Measurements from ENCODE around the gene ATP2C2. TPM values are rescaled to one million over a fixed set of nuclear protein-coding genes. Genes with fewer than 3 reads are reported as not detected.

Gene ATP2C2
- total and polyA plus RNA-seq, 2 experiments from 2014 or later: 2.1 TPM

DNA sequence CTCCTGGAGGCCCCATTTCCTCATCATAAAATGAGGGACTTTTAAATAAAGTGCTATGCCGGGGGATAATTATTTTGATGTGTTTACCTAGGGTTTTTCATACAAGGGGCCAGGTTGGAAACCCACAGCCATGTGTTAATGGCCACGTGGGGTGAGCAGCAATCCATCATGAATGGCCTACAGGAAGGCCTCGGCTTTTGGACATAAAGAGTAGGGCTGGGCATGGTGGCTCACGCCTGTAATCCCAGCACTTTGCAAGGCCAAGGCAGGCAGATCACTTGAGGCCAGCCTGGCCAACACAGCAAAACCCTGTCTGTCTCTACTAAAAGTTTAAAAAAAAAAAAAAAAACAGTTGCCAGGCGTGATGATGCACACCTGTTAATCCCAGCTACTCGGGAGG, 95.8 kb downstream of the ATP2C2 start:
- Histone ChIP-seq H3K27ac (ENCODE audit: low read depth) (no peak overlapping the region), H3K79me2 (replicated peaks; ENCODE audit: insufficient read depth) (no peaks in the 10 kb centered on the region), H3K4me1 (ENCODE audit: insufficient read depth) (no peaks in the 10 kb centered on the region), H3K9me2 (ENCODE audit: insufficient read depth) (no peaks in the 10 kb centered on the region), H3F3A (replicated peaks; ENCODE audit: low read depth) (no peaks in the 10 kb centered on the region), H3K4me2 (no peak overlapping the region), H3K27me3 (ENCODE audit: insufficient read depth) (no peaks in the 10 kb centered on the region), H4K20me1 (replicated peaks; ENCODE audit: insufficient read depth) (no peaks in the 10 kb centered on the region), H3K36me3 (ENCODE audit: insufficient read depth) (peaks cover 16% of the 10 kb centered on the region; the same call in 1 of the 2 replicates), H2AFZ (no peak overlapping the region), H3K4me3 (no peak overlapping the region)
- H3K4me3 Mint-ChIP-seq: no peak overlapping the region
- peaks cover 5% of the 10 kb centered on the region for H3K27me3 Mint-ChIP-seq (ENCODE audit: insufficient read depth, low read depth, poor library complexity)
- peaks cover 23% of the 10 kb centered on the region for H3K9me3 Mint-ChIP-seq
- DNase-seq (ENCODE audit: low spot score) (no peak), ATAC-seq (no peak)
- H3K4me1 Mint-ChIP-seq: peaks cover 4% of the 10 kb centered on the region; the same call in 1 of the 3 replicates
- peaks cover 35% of the 10 kb centered on the region for H3K36me3 Mint-ChIP-seq (ENCODE audit: low read depth)
- H3K27ac Mint-ChIP-seq: no peak overlapping the region
- TF ChIP-seq, protein P1, sequence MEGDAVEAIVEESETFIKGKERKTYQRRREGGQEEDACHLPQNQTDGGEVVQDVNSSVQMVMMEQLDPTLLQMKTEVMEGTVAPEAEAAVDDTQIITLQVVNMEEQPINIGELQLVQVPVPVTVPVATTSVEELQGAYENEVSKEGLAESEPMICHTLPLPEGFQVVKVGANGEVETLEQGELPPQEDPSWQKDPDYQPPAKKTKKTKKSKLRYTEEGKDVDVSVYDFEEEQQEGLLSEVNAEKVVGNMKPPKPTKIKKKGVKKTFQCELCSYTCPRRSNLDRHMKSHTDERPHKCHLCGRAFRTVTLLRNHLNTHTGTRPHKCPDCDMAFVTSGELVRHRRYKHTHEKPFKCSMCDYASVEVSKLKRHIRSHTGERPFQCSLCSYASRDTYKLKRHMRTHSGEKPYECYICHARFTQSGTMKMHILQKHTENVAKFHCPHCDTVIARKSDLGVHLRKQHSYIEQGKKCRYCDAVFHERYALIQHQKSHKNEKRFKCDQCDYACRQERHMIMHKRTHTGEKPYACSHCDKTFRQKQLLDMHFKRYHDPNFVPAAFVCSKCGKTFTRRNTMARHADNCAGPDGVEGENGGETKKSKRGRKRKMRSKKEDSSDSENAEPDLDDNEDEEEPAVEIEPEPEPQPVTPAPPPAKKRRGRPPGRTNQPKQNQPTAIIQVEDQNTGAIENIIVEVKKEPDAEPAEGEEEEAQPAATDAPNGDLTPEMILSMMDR (conservative IDR thresholded peaks at IDR 0.05; ENCODE audit: low read depth in 2 of 2): no peak
- no peak for TF ChIP-seq JUNB (IDR thresholded peaks at IDR 0.05; ENCODE audit: unreplicated experiment)

DNA sequence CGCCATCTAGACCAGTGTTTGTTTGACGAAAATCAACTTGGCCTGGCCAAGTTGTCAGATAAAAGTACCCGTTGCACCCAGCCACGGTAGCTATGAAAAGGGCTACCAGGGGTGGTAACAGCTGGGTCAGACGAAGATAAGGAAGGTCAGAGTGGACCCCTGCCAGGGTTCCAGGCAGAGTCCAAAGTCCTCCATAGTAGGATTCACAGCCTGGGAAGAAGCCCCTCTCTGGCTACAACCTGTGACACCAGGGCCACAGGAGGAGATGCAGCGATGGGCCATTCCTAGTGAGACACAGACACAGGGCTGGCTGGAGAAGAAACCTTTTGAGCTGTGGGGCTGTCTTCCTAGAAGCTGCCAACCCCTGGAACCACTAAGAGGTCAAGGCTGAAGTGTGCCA, 96.8 kb downstream of the ATP2C2 start:
- peaks cover 35% of the 10 kb centered on the region for H3K36me3 Mint-ChIP-seq (ENCODE audit: low read depth)
- H3K79me2 ChIP-seq (replicated peaks; ENCODE audit: insufficient read depth): no peaks in the 10 kb centered on the region
- no peak overlapping the region for H3K27ac ChIP-seq (ENCODE audit: low read depth)
- H4K20me1 ChIP-seq (replicated peaks; ENCODE audit: insufficient read depth): no peaks in the 10 kb centered on the region
- peaks cover 23% of the 10 kb centered on the region for H3K9me3 Mint-ChIP-seq
- no peak overlapping the region for H3K27ac Mint-ChIP-seq
- no peaks in the 10 kb centered on the region for H3K27me3 ChIP-seq (ENCODE audit: insufficient read depth)
- H3K36me3 ChIP-seq (ENCODE audit: insufficient read depth): peaks cover 16% of the 10 kb centered on the region; the same call in 1 of the 2 replicates
- H3K27me3 Mint-ChIP-seq (ENCODE audit: insufficient read depth, low read depth, poor library complexity): peaks cover 5% of the 10 kb centered on the region
- H3K4me2 ChIP-seq: no peak overlapping the region
- H3F3A ChIP-seq (replicated peaks; ENCODE audit: low read depth): no peaks in the 10 kb centered on the region
- no peak for ATAC-seq
- H2AFZ ChIP-seq: no peak overlapping the region
- DNase-seq (ENCODE audit: low spot score): no peak
- TF ChIP-seq, protein P1 (conservative IDR thresholded peaks at IDR 0.05; ENCODE audit: low read depth in 2 of 2): peak; percentile 18 to 53; a peak in 3 of 4 replicates
- TF ChIP-seq EZH2 (IDR thresholded peaks at IDR 0.05; ENCODE audit: low read depth, unreplicated experiment): no peak
- no peak overlapping the region for H3K4me3 ChIP-seq
- H3K4me3 Mint-ChIP-seq: no peak overlapping the region
- no peaks in the 10 kb centered on the region for H3K4me1 ChIP-seq (ENCODE audit: insufficient read depth)
- H3K9me2 ChIP-seq (ENCODE audit: insufficient read depth): no peaks in the 10 kb centered on the region
- H3K4me1 Mint-ChIP-seq: peaks cover 4% of the 10 kb centered on the region; the same call in 1 of the 3 replicates

DNA sequence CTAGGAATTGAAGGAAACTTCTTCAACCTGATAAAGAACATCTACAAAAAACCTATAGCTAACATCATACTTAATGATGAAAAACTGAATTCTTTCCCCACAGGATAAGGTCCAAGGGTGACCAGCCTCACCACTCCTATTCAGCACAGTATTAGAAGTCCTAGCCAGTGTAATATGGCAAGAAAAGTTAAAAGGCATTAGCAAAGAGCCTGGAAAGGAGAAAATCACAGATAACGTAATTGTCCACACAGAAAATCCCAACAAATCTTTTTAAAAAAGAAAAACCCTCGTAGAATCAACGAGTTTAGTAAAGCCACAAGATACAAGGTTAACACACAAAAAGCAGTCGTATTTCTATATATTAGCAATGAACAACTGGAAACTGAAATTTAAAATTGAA, 98.4 kb downstream of the ATP2C2 start:
- Mint-ChIP-seq H3K4me3 (no peak overlapping the region), H3K9me3 (peaks cover 24% of the 10 kb centered on the region), H3K27ac (no peak overlapping the region), H3K27me3 (ENCODE audit: insufficient read depth, low read depth, poor library complexity) (peaks cover 4% of the 10 kb centered on the region), H3K4me1 (peaks cover 1% of the 10 kb centered on the region; the same call in 1 of the 3 replicates), H3K36me3 (ENCODE audit: low read depth) (peaks cover 36% of the 10 kb centered on the region)
- Histone ChIP-seq H3K4me1 (ENCODE audit: insufficient read depth) (no peaks in the 10 kb centered on the region), H3K9me2 (ENCODE audit: insufficient read depth) (no peaks in the 10 kb centered on the region), H3K36me3 (ENCODE audit: insufficient read depth) (peaks cover 16% of the 10 kb centered on the region; the same call in 1 of the 2 replicates), H3F3A (replicated peaks; ENCODE audit: low read depth) (no peaks in the 10 kb centered on the region), H3K27ac (ENCODE audit: low read depth) (no peak overlapping the region), H3K79me2 (replicated peaks; ENCODE audit: insufficient read depth) (no peaks in the 10 kb centered on the region), H4K20me1 (replicated peaks; ENCODE audit: insufficient read depth) (no peaks in the 10 kb centered on the region), H2AFZ (no peak overlapping the region), H3K27me3 (ENCODE audit: insufficient read depth) (no peaks in the 10 kb centered on the region), H3K4me3 (no peak overlapping the region), H3K4me2 (no peak overlapping the region)
- ATAC-seq (no peak), DNase-seq (ENCODE audit: low spot score) (no peak)
- TF ChIP-seq NANOG (IDR thresholded peaks at IDR 0.05; ENCODE audit: borderline replicate concordance) (no peak), POLR2AphosphoS5 (IDR thresholded peaks at IDR 0.05; ENCODE audit: low read depth) (no peak), JUNB (IDR thresholded peaks at IDR 0.05; ENCODE audit: unreplicated experiment) (no peak), ZNF331 (CRISPR knock-in tag; IDR thresholded peaks at IDR 0.05; ENCODE audit: low read depth) (no peak), STAT1 (IDR thresholded peaks at IDR 0.05; ENCODE audit: unreplicated experiment) (no peak)
